ENCODE data around the gene PAPSS2. TPM values are rescaled to one million over a fixed set of nuclear protein-coding genes. Genes with fewer than 3 reads are reported as not detected.
"Not testable (repeated sequence)": the region's sequence is repeated elsewhere in the genome, so short reads cannot be mapped to it uniquely, and the experiment has no call there.

The PAPSS2 gene
- total RNA-seq, 2 experiments from 2014 or later: 0.22 to 0.40 TPM

DNA sequence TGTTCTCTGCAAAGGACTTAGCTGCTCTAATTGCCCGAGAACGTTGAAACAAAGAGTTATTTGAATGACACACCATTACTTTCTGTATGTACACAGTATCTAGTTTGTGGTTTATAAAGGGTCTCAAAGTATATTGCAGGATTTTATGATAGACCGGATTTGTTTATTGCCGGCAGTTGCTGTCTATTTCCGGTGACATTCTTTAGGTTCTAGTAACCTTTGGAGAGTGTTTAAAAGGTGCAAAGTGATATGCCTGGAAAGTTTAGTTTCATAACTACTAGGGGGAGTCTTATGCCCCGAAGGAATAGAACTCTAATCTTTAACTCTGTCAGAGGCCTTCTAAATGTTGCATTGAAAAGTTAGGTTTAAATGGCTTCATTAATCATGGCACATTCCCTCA is 63.8 kb downstream of the PAPSS2 start:
- peaks cover 19% of the 10 kb centered on the region for H3K27me3 Mint-ChIP-seq
- no peaks in the 10 kb centered on the region for H3K9me3 Mint-ChIP-seq
- no peak overlapping the region for H3K4me3 Mint-ChIP-seq
- intact Hi-C loops (cut with micrococcal nuclease): no loop called here
- CTCF ChIA-PET: no interaction called here
- H3K27ac Mint-ChIP-seq: no peak overlapping the region
- no peak for DNase-seq
- H3K4me1 Mint-ChIP-seq (ENCODE audit: low read depth): peaks cover 2% of the 10 kb centered on the region
- H3K36me3 Mint-ChIP-seq: no peaks in the 10 kb centered on the region
- POLR2A ChIA-PET: no interaction called here

DNA sequence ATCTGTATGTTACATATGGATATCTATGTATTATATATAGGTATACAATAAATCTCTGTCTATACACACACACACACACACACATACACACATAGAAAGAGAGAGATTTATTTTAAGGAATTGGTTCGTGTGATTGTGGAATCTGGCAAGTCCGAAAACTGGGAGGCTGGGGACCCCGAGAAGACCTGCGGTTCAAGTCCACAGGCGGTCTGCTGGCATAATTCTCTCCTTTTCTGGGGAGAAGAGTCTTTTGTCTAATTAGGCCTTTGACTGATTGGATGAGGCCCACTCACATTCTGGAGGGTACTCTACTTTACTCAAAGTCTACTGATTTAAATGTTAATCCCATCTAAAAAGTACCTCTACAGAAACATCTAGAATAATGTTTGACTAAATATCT is 65.1 kb downstream of the PAPSS2 start:
- ChIA-PET CTCF (interaction anchor here (2.1 kb wide), 1 partner anchor 10 kb away, joined by 6 read pairs; no protein-coding TSS in a partner anchor), POLR2A (no interaction called here)
- no peak for DNase-seq
- Mint-ChIP-seq H3K4me3 (no peak overlapping the region), H3K36me3 (no peaks in the 10 kb centered on the region), H3K27ac (no peak overlapping the region), H3K27me3 (peaks cover 15% of the 10 kb centered on the region), H3K9me3 (no peaks in the 10 kb centered on the region), H3K4me1 (ENCODE audit: low read depth) (peaks cover 2% of the 10 kb centered on the region)
- intact Hi-C loops (cut with micrococcal nuclease): no loop called here

DNA sequence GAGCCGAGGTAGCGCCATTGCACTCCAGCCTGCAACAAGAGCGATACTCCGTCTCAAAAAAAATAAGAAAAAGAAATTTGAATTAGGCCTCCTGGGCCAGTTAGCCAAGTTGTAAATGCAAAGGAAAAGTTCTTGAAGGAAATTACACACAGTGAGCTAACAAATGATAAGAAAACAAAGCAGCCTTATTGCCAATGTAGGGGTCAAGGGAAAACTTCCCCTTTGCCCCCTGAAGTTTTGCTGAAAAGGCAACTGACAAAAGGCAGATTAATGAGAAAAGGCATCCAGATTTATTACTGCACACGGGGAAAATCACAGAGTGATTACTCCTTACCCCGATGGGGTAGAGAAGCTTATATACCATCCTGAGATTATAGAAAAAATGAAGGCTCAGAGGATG is 70.3 kb downstream of the PAPSS2 start:
- Mint-ChIP-seq H3K27ac (no peak overlapping the region), H3K9me3 (no peaks in the 10 kb centered on the region), H3K36me3 (no peaks in the 10 kb centered on the region), H3K4me1 (ENCODE audit: low read depth) (no peaks in the 10 kb centered on the region), H3K4me3 (no peak overlapping the region), H3K27me3 (peaks cover 18% of the 10 kb centered on the region)
- intact Hi-C loops (cut with micrococcal nuclease): no loop called here
- no peak for DNase-seq
- ChIA-PET CTCF (interaction anchor here (0.8 to 1.4 kb wide), 2 partner anchors 21 to 194 kb away, joined by 3 to 4 read pairs; no protein-coding TSS in a partner anchor), POLR2A (no interaction called here)

DNA sequence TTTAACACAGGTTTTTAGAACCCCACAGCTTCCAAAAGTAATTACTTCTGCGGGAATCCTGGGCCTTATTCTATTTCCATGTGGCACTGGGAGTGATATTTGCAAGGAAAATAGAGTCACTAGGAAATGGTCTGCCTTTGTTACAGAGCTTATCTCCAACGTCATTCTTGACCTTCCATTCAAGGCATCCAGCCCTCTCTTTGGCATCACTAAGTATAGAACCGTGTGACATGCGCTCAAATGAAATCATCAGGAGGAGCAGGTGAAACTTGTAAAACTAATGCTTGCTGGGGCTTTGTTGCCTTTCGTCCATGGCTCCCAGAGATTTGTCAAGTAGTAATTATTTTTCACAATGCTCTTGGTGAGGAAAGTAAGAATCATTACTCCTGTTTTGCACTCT is 73.4 kb downstream of the PAPSS2 start:
- no peaks in the 10 kb centered on the region for H3K4me1 Mint-ChIP-seq (ENCODE audit: low read depth)
- H3K27me3 Mint-ChIP-seq: peaks cover 20% of the 10 kb centered on the region
- H3K36me3 Mint-ChIP-seq: no peaks in the 10 kb centered on the region
- no peak overlapping the region for H3K27ac Mint-ChIP-seq
- intact Hi-C loops (cut with micrococcal nuclease): no loop called here
- ChIA-PET CTCF (interaction anchor here (0.7 to 1.5 kb wide), 2 partner anchors 41 to 209 kb away, joined by 3 to 4 read pairs; no protein-coding TSS in a partner anchor), POLR2A (no interaction called here)
- no peak overlapping the region for H3K4me3 Mint-ChIP-seq
- H3K9me3 Mint-ChIP-seq: no peaks in the 10 kb centered on the region
- DNase-seq: no peak

DNA sequence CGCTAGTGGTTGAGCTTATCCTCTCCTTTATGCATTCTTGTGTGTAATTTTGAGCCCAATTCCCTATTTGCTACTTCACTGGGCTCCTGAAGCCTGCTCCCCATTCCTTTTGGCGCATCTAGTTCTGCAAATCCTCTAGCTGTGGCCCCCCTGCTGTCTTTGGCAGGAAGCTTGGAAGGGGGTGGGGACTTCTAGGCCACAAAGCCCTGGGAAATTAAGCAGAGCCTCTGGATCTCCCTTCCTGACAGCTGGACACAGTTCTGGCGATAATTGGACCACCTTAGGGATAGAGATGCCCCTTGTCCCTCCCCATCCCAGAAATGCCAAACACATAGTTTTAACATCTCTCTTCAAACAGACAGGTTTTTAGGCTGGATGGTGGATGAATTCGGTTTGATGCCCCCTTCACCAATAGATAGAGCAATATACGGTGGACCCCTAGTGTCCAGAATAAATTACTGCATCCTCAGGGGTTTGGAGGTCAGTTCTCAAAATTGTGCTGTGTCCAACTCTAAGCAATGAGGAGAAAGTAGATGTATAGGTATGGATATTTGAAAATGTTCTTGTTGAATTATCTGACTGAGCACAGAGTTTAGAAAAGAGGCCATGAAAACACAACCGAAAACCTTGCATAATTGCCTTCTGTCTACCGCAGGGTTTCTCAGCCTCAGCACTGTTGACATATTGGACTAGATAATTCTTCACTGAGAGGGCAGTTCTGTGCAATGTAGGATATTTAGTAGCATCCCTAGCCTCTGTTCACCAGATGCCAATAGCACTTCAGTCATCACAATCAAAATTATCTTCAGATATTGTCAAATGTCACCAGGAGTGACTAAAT is 75.5 kb downstream of the PAPSS2 start:
- no peaks in the 10 kb centered on the region for H3K36me3 Mint-ChIP-seq
- no peak for DNase-seq
- ChIA-PET POLR2A (no interaction called here), CTCF (interaction anchor here (0.8 to 2.1 kb wide), 7 partner anchors 10 to 202 kb away, joined by 3 to 11 read pairs (median 4); no protein-coding TSS in a partner anchor)
- H3K4me1 Mint-ChIP-seq (ENCODE audit: low read depth): no peaks in the 10 kb centered on the region
- no peaks in the 10 kb centered on the region for H3K9me3 Mint-ChIP-seq
- no peak overlapping the region for H3K4me3 Mint-ChIP-seq
- no peak overlapping the region for H3K27ac Mint-ChIP-seq
- peaks cover 23% of the 10 kb centered on the region for H3K27me3 Mint-ChIP-seq
- intact Hi-C loops (cut with micrococcal nuclease): loop anchor here (1.0 kb wide), 2 partner anchors 79 to 202 kb away; no protein-coding TSS in a partner anchor

DNA sequence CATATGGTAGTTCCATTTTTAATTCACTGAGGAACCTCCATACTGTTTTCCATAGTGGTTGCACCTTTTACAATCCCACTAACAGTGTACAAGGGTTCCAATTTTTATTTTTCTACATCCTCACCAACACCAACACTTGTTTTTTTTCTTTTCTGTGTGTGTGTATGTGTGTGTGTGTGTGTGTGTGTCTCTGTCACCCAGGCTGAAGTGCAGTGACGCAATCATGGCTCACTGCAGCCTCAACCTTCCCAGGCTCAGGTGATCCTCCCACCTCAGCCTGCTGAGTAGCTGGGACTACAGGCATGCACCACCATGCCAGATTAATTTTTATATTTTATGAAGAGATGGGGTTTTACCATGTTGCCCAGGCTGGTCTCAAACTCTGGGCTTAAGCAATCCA is 78.6 kb downstream of the PAPSS2 start:
- H3K4me1 Mint-ChIP-seq (ENCODE audit: low read depth); POLR2A ChIA-PET; H3K27ac Mint-ChIP-seq; CTCF ChIA-PET; H3K9me3 Mint-ChIP-seq; H3K36me3 Mint-ChIP-seq; intact Hi-C loops (cut with micrococcal nuclease); H3K4me3 Mint-ChIP-seq; DNase-seq: not testable (repeated sequence)
- H3K27me3 Mint-ChIP-seq: peaks cover 20% of the 10 kb centered on the region

DNA sequence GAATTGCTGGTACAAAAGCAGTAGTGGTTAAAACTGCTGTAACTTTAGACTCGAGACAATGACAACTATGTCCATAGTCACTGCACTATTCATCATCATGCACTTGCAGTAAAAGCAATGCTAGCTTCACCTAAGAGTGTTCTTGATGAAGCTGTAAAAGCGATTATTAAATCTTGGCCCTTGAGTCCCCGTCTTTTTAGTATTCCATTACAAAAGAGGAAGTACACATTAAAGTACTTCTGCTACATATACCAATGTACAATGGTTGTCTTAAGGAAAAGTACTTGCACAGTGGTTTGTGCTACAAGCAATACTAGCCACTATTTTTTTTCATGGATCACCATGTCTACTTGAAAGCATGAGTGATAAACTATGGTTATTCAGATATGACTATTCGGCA is 80.0 kb downstream of the PAPSS2 start:
- no peak overlapping the region for H3K27ac Mint-ChIP-seq
- DNase-seq: no peak
- POLR2A ChIA-PET: no interaction called here
- peaks cover 19% of the 10 kb centered on the region for H3K27me3 Mint-ChIP-seq
- no peak overlapping the region for H3K4me3 Mint-ChIP-seq
- H3K36me3 Mint-ChIP-seq: no peaks in the 10 kb centered on the region
- CTCF ChIA-PET: no interaction called here
- H3K9me3 Mint-ChIP-seq: no peaks in the 10 kb centered on the region
- H3K4me1 Mint-ChIP-seq (ENCODE audit: low read depth): no peaks in the 10 kb centered on the region
- intact Hi-C loops (cut with micrococcal nuclease): no loop called here

DNA sequence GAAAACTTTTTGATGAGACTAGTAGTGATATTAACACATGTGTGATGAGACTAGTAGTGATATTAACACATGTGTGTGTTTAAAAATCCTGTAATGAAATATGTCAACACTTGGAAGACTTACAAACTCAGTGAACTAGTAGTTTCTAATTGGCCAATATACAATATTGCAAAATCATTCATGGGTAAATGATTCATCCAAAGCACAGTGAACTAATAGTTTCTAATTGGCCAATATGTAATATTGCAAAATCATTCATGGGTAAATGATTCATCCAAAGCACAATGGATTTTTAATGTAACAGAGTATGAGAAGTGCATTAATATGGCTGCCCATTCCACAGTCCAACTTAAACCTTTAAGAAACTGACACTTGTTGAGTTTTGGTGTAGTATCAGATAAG is 80.6 kb downstream of the PAPSS2 start:
- CTCF ChIA-PET: no interaction called here
- POLR2A ChIA-PET: interaction anchor here (1.0 kb wide), 1 partner anchor 12 kb away, joined by 5 read pairs; no protein-coding TSS in a partner anchor
- no peak for DNase-seq
- Mint-ChIP-seq H3K9me3 (no peaks in the 10 kb centered on the region), H3K27me3 (peaks cover 17% of the 10 kb centered on the region), H3K4me1 (ENCODE audit: low read depth) (no peaks in the 10 kb centered on the region), H3K36me3 (no peaks in the 10 kb centered on the region), H3K4me3 (no peak overlapping the region), H3K27ac (no peak overlapping the region)
- intact Hi-C loops (cut with micrococcal nuclease): no loop called here

DNA sequence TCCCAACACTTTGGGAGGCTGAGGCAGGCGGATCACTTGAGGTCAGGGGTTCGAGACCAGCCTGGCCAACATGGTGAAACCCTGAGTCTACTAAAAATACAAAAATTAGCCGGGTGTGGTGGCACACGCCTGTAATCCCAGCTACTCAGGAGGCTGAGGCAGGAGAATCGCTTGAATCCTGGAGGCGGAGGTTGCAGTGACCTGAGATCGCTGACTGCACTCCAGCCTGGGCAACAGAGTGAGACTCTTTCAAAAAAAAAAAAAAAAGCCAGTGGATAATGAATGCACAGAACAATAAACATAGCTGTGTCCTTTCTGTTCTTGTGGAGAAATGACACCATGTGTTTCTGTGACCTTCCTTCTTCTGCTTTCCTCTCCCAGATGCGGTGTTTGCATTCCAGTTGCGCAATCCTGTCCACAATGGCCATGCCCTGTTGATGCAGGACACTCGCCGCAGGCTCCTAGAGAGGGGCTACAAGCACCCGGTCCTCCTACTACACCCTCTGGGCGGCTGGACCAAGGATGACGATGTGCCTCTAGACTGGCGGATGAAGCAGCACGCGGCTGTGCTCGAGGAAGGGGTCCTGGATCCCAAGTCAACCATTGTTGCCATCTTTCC is 83.4 kb downstream of the PAPSS2 start:
- H3K36me3 Mint-ChIP-seq; H3K4me3 Mint-ChIP-seq; intact Hi-C loops (cut with micrococcal nuclease); H3K27ac Mint-ChIP-seq; DNase-seq; H3K9me3 Mint-ChIP-seq; POLR2A ChIA-PET; H3K4me1 Mint-ChIP-seq (ENCODE audit: low read depth); H3K27me3 Mint-ChIP-seq: not testable (repeated sequence)
- CTCF ChIA-PET: interaction anchor here (0.7 kb wide), 1 partner anchor 210 kb away, joined by 3 read pairs; no protein-coding TSS in a partner anchor

DNA sequence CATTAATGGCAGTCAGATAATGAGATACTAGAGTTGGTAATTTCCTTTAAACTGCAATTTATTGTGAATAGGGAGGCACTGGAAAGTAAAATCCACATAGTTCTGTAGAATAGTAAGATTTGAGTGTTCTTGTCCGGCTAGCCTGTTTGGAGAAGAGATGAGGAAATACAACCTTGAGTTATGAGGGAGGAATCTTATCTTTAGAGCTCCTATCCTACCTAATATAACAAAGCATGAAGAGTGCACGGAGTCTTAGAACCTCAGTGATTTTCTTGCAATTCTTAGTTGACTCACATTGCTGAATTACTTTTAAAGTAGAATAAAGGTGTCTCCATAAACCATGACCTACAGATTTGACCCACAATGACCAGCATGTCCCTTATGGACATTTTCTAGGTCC is 84.9 kb downstream of the PAPSS2 start:
- Mint-ChIP-seq H3K36me3 (no peaks in the 10 kb centered on the region), H3K9me3 (no peaks in the 10 kb centered on the region), H3K4me1 (ENCODE audit: low read depth) (no peaks in the 10 kb centered on the region), H3K27ac (no peak overlapping the region), H3K27me3 (peaks cover 5% of the 10 kb centered on the region), H3K4me3 (no peak overlapping the region)
- POLR2A ChIA-PET: interaction anchor here (1.3 kb wide), 1 partner anchor 17 kb away, joined by 3 read pairs; no protein-coding TSS in a partner anchor
- DNase-seq: no peak
- CTCF ChIA-PET: no interaction called here
- intact Hi-C loops (cut with micrococcal nuclease): no loop called here

DNA sequence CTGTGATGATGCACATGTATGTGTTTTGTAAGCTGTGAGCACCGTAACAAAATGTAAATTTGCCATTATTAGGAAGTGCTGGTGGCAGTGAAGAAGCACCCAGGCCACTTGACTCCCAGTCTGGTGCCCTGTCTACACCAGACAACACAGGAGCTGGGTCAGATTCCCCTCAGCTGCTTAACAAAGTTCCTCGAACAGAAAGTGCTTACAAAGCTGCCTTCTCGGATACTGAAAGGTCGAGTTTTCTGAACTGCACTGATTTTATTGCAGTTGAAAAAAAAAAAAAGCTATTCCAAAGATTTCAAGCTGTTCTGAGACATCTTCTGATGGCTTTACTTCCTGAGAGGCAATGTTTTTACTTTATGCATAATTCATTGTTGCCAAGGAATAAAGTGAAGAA is 87.2 kb downstream of the PAPSS2 start:
- intact Hi-C loops (cut with micrococcal nuclease): no loop called here
- H3K4me3 Mint-ChIP-seq: no peak overlapping the region
- ChIA-PET CTCF (no interaction called here), POLR2A (no interaction called here)
- peaks cover 12% of the 10 kb centered on the region for H3K4me1 Mint-ChIP-seq (ENCODE audit: low read depth)
- no peak overlapping the region for H3K27ac Mint-ChIP-seq
- no peaks in the 10 kb centered on the region for H3K27me3 Mint-ChIP-seq
- no peaks in the 10 kb centered on the region for H3K9me3 Mint-ChIP-seq
- DNase-seq: no peak
- H3K36me3 Mint-ChIP-seq: no peaks in the 10 kb centered on the region

DNA sequence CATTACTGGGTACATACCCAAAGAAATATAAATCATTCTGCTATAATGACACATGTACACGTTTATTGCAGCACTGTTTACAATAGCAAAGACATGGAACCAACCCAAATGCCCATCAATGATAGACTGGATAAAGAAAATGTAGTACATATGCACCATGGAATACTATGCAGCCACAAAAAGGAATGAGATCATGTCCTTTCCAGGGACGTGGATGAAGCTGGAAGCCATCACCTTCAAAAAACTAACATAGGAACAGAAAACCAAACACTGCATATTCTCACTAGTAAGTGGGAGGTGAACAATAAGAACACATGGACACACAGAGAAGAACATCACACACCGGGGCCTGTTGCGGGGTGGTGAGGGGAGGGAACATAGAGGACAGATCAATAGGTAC is 88.6 kb downstream of the PAPSS2 start:
- DNase-seq, H3K27me3 Mint-ChIP-seq, H3K27ac Mint-ChIP-seq, H3K9me3 Mint-ChIP-seq, H3K36me3 Mint-ChIP-seq, CTCF ChIA-PET, H3K4me3 Mint-ChIP-seq, POLR2A ChIA-PET: not testable (repeated sequence)
- H3K4me1 Mint-ChIP-seq (ENCODE audit: low read depth): peaks cover 21% of the 10 kb centered on the region
- intact Hi-C loops (cut with micrococcal nuclease): loop anchor here (2.0 kb wide), 1 partner anchor 15 kb away; no protein-coding TSS in a partner anchor
